ENCODE measurements around the gene ABCF2.

Gene ABCF2

GRCh38 chr7:151215396-151215795, 11.6 kb downstream of the ABCF2 start:
- no peak for DNase-seq

- no peak for DNase-seq
Measured at GRCh38 chr7:151213826-151214225, 13.2 kb downstream of the ABCF2 start.

- no peak for DNase-seq
Measured at GRCh38 chr7:151212626-151213025, 14.4 kb downstream of the ABCF2 start.

GRCh38 chr7:151211155-151211772, 15.7 kb downstream of the ABCF2 start:
- DNase-seq = no peak

- DNase-seq = no peak
Measured at GRCh38 chr7:151210087-151210854, 16.7 kb downstream of the ABCF2 start, which contains the start of gene H2BK1. Gene H2BK1 (minus strand): TSS chr7:151210488. CDS start chr7:151210318, 170 bp downstream.

- DNase-seq = no peak
Measured at GRCh38 chr7:151209588-151209987, 17.4 kb downstream of the ABCF2 start.

GRCh38 chr7:151208253-151208862, 18.6 kb downstream of the ABCF2 start:
- DNase-seq = no peak

GRCh38 chr7:151207804-151208203, 19.2 kb downstream of the ABCF2 start:
- DNase-seq = no peak

- no peak for DNase-seq
Measured at GRCh38 chr7:151207315-151207714, 19.7 kb downstream of the ABCF2 start.

- no peak for DNase-seq
Measured at GRCh38 chr7:151206914-151207313, 20.1 kb downstream of the ABCF2 start.

- no peak for DNase-seq
Measured at GRCh38 chr7:151205730-151206129, 21.3 kb downstream of the ABCF2 start.

- DNase-seq = no peak
Measured at GRCh38 chr7:151204383-151205032, 22.5 kb downstream of the ABCF2 start.

GRCh38 chr7:151202836-151203235, 24.2 kb downstream of the ABCF2 start:
- no peak for DNase-seq

- DNase-seq = no peak
Measured at GRCh38 chr7:151201751-151202150, 25.3 kb downstream of the ABCF2 start.

GRCh38 chr7:151201344-151201743, 25.7 kb downstream of the ABCF2 start:
- no peak for DNase-seq

- DNase-seq = peak; percentile 42
Measured at GRCh38 chr7:151198945-151199848, 27.8 kb downstream of the ABCF2 start.

GRCh38 chr7:151197932-151198331, 29.1 kb downstream of the ABCF2 start:
- no peak for DNase-seq

- no peak for DNase-seq
Measured at GRCh38 chr7:151195616-151196450, 31.2 kb downstream of the ABCF2 start.

- no peak for DNase-seq
Measured at GRCh38 chr7:151194188-151194587, 32.8 kb downstream of the ABCF2 start.

- no peak for DNase-seq
Measured at GRCh38 chr7:151193203-151193978, 33.6 kb downstream of the ABCF2 start.
